ENCODE results near the gene TYROBP.
"Not testable (repeated sequence)": the region's sequence is repeated elsewhere in the genome, so short reads cannot be mapped to it uniquely, and the experiment has no call there.

TYROBP gene

DNA sequence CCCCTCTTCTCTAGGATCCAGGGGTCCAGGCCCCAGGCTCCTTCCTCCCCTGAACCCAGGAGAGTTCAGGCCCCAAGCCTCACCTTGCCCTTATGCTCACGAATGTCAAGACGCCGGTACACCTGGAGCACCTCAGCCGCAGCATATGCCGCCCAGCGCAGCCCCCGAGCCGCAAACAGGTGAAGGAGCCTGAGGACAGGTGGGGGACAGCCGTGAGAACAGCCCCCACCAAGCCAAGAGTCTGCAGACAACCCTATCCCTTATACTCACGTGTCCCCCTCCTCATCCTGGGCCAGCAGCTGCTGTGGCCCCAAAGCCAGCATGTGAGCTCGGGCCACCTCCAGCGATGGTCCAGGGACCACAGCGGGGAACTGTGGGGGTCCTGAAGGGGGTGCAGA is 11.5 kb downstream of the TYROBP start:
- Histone ChIP-seq H3K9ac (ENCODE audit: low read depth, low read length, poor library complexity) (no peak overlapping the region), H3K27me3 (ENCODE audit: control insufficient read depth in 3 of 3, insufficient read depth in 3 of 3, low read depth in 1 of 3, low read length in 3 of 3) (peaks cover 0 to 8% (median 2%) of the 10 kb centered on the region in 3 experiments), H4K8ac (ENCODE audit: low read depth, low read length) (no peak overlapping the region), H3K4me3 (ENCODE audit: low read length in 2 of 2) (no peak overlapping the region), H3K14ac (ENCODE audit: low read length) (no peak overlapping the region), H3K4me1 (ENCODE audit: control insufficient read depth in 2 of 2, insufficient read depth in 1 of 2, low read depth in 1 of 2, low read length in 2 of 2) (peaks cover 6% of the 10 kb centered on the region in 2 donors), H4K91ac (ENCODE audit: low read depth, low read length, poor library complexity) (no peak overlapping the region), H3K9me3 (replicated peaks in 1 of 2; ENCODE audit: control insufficient read depth in 2 of 2, insufficient read depth in 1 of 2, low read depth in 1 of 2, low read length in 2 of 2) (no peaks in the 10 kb centered on the region), H3K36me3 (replicated peaks in 1 of 2; ENCODE audit: control insufficient read depth in 2 of 2, insufficient read depth in 2 of 2, low read length in 2 of 2) (peaks cover 15 to 33% of the 10 kb centered on the region in 2 donors), H3K27ac (replicated peaks; ENCODE audit: low read length) (no peak overlapping the region), H2AK5ac (ENCODE audit: low read depth, low read length) (no peak overlapping the region), H3K4me2 (ENCODE audit: insufficient read depth, low read length, poor library complexity, severe bottlenecking) (no peak overlapping the region), H3K4ac (ENCODE audit: low read length) (no peak overlapping the region), H3K23ac (ENCODE audit: low read depth, low read length, poor library complexity) (no peak overlapping the region), H2BK15ac (ENCODE audit: low read length) (no peak overlapping the region), H3K18ac (ENCODE audit: low read length) (no peak overlapping the region), H2BK5ac (ENCODE audit: low read length) (no peak overlapping the region), H2AFZ (ENCODE audit: low read length) (no peak overlapping the region), H2BK12ac (ENCODE audit: low read length) (no peak overlapping the region), H2BK120ac (ENCODE audit: low read depth, low read length) (no peak overlapping the region), H3K79me1 (ENCODE audit: low read depth, low read length) (peaks cover 9% of the 10 kb centered on the region)
- WGBS, 2 donors (ENCODE audit: extremely low coverage in 2 of 2, insufficient read length in 2 of 2, insufficient replicate concordance in 1 of 2), result no CpG with 5 or more reads among the region's 13 CpGs
- DNase-seq (ENCODE audit: low spot score), result no peak

DNA sequence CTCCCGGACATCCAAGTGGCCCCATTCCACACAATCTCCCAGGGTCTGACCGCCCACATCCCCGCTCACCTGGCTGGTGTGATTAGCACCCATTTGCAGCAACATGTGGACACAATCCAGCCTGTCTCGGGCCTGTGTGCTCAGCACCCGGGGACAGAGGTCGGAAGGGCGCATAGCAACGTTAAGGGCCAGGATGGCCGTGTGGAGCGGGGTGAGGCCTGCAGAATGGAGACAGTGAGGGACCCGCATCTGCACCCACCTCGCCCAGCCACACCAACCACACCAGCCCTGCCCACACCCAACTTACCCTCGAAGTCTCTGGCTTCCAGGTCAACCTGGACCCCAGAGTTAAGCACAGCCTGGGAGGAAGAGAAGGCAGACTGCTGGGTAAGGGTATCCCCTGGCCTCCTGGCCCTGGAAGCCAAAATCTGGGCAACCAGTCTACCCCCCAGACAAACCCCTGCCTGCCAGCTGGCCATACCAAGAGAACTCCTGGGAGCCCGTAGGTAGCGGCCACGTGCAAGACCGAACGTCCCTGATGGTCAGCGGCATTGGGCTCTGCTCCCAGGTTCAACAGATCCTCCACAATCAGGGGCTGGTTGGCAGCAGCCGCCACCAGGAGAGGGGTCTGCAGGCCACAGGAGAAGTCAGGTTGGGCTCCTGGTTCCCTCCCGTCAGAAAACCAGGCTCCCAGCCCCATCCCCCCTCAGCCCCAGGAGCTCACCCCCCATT is 12.0 kb downstream of the TYROBP start:
- H3K14ac ChIP-seq (ENCODE audit: low read length), result no peak overlapping the region
- H2BK5ac ChIP-seq (ENCODE audit: low read length), result no peak overlapping the region
- no peak overlapping the region for H3K4me2 ChIP-seq (ENCODE audit: insufficient read depth, low read length, poor library complexity, severe bottlenecking)
- H3K27ac ChIP-seq (replicated peaks; ENCODE audit: low read length), result no peak overlapping the region
- no peak overlapping the region for H3K23ac ChIP-seq (ENCODE audit: low read depth, low read length, poor library complexity)
- no peak overlapping the region for H2BK12ac ChIP-seq (ENCODE audit: low read length)
- no peak for DNase-seq (ENCODE audit: low spot score)
- H3K27me3 ChIP-seq (ENCODE audit: control insufficient read depth in 3 of 3, insufficient read depth in 3 of 3, low read depth in 1 of 3, low read length in 3 of 3), result peaks cover 0 to 2% (median 2%) of the 10 kb centered on the region in 3 experiments
- no peak overlapping the region for H2AFZ ChIP-seq (ENCODE audit: low read length)
- H3K18ac ChIP-seq (ENCODE audit: low read length), result no peak overlapping the region
- H3K4me1 ChIP-seq (ENCODE audit: control insufficient read depth in 2 of 2, insufficient read depth in 1 of 2, low read depth in 1 of 2, low read length in 2 of 2), result peaks cover 3 to 5% of the 10 kb centered on the region in 2 donors
- no peak overlapping the region for H2BK120ac ChIP-seq (ENCODE audit: low read depth, low read length)
- WGBS, 2 donors (ENCODE audit: extremely low coverage in 2 of 2, insufficient read length in 2 of 2, insufficient replicate concordance in 1 of 2), result no CpG with 5 or more reads among the region's 21 CpGs
- H3K9ac ChIP-seq (ENCODE audit: low read depth, low read length, poor library complexity), result no peak overlapping the region
- H4K91ac ChIP-seq (ENCODE audit: low read depth, low read length, poor library complexity), result no peak overlapping the region
- H3K4ac ChIP-seq (ENCODE audit: low read length), result peak overlapping the region; percentile 53
- peaks cover 9% of the 10 kb centered on the region for H3K79me1 ChIP-seq (ENCODE audit: low read depth, low read length)
- H3K36me3 ChIP-seq (replicated peaks in 1 of 2; ENCODE audit: control insufficient read depth in 2 of 2, insufficient read depth in 2 of 2, low read length in 2 of 2), result peaks cover 15 to 33% of the 10 kb centered on the region in 2 donors
- H2AK5ac ChIP-seq (ENCODE audit: low read depth, low read length), result no peak overlapping the region
- no peak overlapping the region for H4K8ac ChIP-seq (ENCODE audit: low read depth, low read length)
- no peak overlapping the region for H3K4me3 ChIP-seq (ENCODE audit: low read length in 2 of 2)
- no peak overlapping the region for H2BK15ac ChIP-seq (ENCODE audit: low read length)
- no peaks in the 10 kb centered on the region for H3K9me3 ChIP-seq (replicated peaks in 1 of 2; ENCODE audit: control insufficient read depth in 2 of 2, insufficient read depth in 1 of 2, low read depth in 1 of 2, low read length in 2 of 2)

DNA sequence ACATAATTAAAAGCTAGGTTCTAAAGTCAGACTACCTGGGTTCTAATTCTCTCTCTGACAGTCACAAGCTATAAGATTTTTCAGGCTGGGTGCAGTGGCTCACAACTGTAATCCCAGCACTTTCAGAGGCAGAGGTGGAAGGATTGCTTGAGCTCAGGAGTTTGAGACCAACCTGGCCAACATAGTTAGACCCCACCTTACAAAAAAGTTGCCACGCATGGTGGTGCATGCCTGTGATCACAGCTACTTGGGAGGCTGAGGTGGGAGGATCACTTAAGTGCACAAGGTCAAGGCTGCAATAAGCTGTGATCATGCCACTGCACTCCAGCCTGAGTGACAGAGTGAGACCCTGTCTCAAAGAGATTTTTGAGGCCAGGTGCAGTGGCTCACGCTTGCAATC is 13.8 kb downstream of the TYROBP start:
- Histone ChIP-seq H2BK12ac (ENCODE audit: low read length) (no peak overlapping the region), H3K18ac (ENCODE audit: low read length) (no peak overlapping the region), H3K4me1 (ENCODE audit: control insufficient read depth in 2 of 2, insufficient read depth in 1 of 2, low read depth in 1 of 2, low read length in 2 of 2) (peaks cover 0 to 3% of the 10 kb centered on the region in 2 donors), H3K79me1 (ENCODE audit: low read depth, low read length) (peaks cover 5% of the 10 kb centered on the region), H3K23ac (ENCODE audit: low read depth, low read length, poor library complexity) (no peak overlapping the region), H2AFZ (ENCODE audit: low read length) (no peak overlapping the region), H3K27ac (replicated peaks; ENCODE audit: low read length) (no peak overlapping the region), H3K9ac (ENCODE audit: low read depth, low read length, poor library complexity) (no peak overlapping the region), H3K27me3 (ENCODE audit: control insufficient read depth in 3 of 3, insufficient read depth in 3 of 3, low read depth in 1 of 3, low read length in 3 of 3) (peaks cover 0 to 2% (median 0%) of the 10 kb centered on the region in 3 experiments), H3K36me3 (replicated peaks in 1 of 2; ENCODE audit: control insufficient read depth in 2 of 2, insufficient read depth in 2 of 2, low read length in 2 of 2) (peaks cover 22 to 42% of the 10 kb centered on the region in 2 donors), H2BK5ac (ENCODE audit: low read length) (no peak overlapping the region), H3K4me2 (ENCODE audit: insufficient read depth, low read length, poor library complexity, severe bottlenecking) (no peak overlapping the region), H3K4me3 (ENCODE audit: low read length in 2 of 2) (no peak overlapping the region), H3K4ac (ENCODE audit: low read length) (no peak overlapping the region), H4K91ac (ENCODE audit: low read depth, low read length, poor library complexity) (no peak overlapping the region), H3K9me3 (replicated peaks in 1 of 2; ENCODE audit: control insufficient read depth in 2 of 2, insufficient read depth in 1 of 2, low read depth in 1 of 2, low read length in 2 of 2) (no peaks in the 10 kb centered on the region), H2AK5ac (ENCODE audit: low read depth, low read length) (no peak overlapping the region), H2BK120ac (ENCODE audit: low read depth, low read length) (no peak overlapping the region), H3K14ac (ENCODE audit: low read length) (no peak overlapping the region), H4K8ac (ENCODE audit: low read depth, low read length) (no peak overlapping the region), H2BK15ac (ENCODE audit: low read length) (no peak overlapping the region)
- no peak for DNase-seq (ENCODE audit: low spot score)
- no CpG with 5 or more reads among the region's 2 CpGs for WGBS, 2 donors (ENCODE audit: extremely low coverage in 2 of 2, insufficient read length in 2 of 2, insufficient replicate concordance in 1 of 2)

DNA sequence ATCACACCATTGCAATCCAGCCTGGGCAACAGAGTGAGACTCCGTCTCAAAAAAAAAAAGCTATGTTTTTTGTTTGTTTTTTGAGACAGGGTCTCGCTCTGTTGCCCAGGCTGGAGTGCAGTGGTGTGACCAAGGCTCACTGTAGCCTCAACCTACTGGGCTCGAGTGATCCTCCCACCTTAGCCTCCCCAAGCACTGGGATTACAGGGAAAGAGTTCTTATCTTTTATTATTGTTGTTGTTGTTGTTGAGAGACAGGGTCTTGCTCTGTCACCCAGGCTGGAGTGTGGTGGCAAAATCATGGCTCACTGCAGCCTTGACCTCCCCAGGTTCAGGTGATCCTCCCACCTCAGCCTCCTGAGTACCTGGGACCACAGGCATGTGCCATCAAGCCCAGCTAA is 16.3 kb downstream of the TYROBP start:
- not testable (repeated sequence) for H3K4me3 ChIP-seq (ENCODE audit: low read length in 2 of 2); H3K23ac ChIP-seq (ENCODE audit: low read depth, low read length, poor library complexity); H3K4me2 ChIP-seq (ENCODE audit: insufficient read depth, low read length, poor library complexity, severe bottlenecking); DNase-seq (ENCODE audit: low spot score); H2BK5ac ChIP-seq (ENCODE audit: low read length); H3K4ac ChIP-seq (ENCODE audit: low read length); H3K4me1 ChIP-seq (ENCODE audit: control insufficient read depth in 2 of 2, insufficient read depth in 1 of 2, low read depth in 1 of 2, low read length in 2 of 2); H3K27me3 ChIP-seq (ENCODE audit: control insufficient read depth in 3 of 3, insufficient read depth in 3 of 3, low read depth in 1 of 3, low read length in 3 of 3); H2BK120ac ChIP-seq (ENCODE audit: low read depth, low read length); H4K91ac ChIP-seq (ENCODE audit: low read depth, low read length, poor library complexity); H2BK12ac ChIP-seq (ENCODE audit: low read length); H3K27ac ChIP-seq (replicated peaks; ENCODE audit: low read length); H3K14ac ChIP-seq (ENCODE audit: low read length); H3K79me1 ChIP-seq (ENCODE audit: low read depth, low read length); H4K8ac ChIP-seq (ENCODE audit: low read depth, low read length); H3K9ac ChIP-seq (ENCODE audit: low read depth, low read length, poor library complexity); H2BK15ac ChIP-seq (ENCODE audit: low read length); H3K18ac ChIP-seq (ENCODE audit: low read length); H3K9me3 ChIP-seq (replicated peaks in 1 of 2; ENCODE audit: control insufficient read depth in 2 of 2, insufficient read depth in 1 of 2, low read depth in 1 of 2, low read length in 2 of 2); H2AK5ac ChIP-seq (ENCODE audit: low read depth, low read length); H2AFZ ChIP-seq (ENCODE audit: low read length)
- H3K36me3 ChIP-seq (replicated peaks in 1 of 2; ENCODE audit: control insufficient read depth in 2 of 2, insufficient read depth in 2 of 2, low read length in 2 of 2), result peaks cover 21 to 45% of the 10 kb centered on the region in 2 donors
- no CpG with 5 or more reads among the region's 3 CpGs for WGBS, 2 donors (ENCODE audit: extremely low coverage in 2 of 2, insufficient read length in 2 of 2, insufficient replicate concordance in 1 of 2)
